Osteoblast (primary cell): ENCODE measurements around the gene KCNQ1. TPM values are rescaled to one million over a fixed set of nuclear protein-coding genes. Genes with fewer than 3 reads are reported as not detected.

Experiments
- DNase-seq: peaks from one replicate; pipeline ENCODE4 v3.0.0; 2011; ENCODE audit warnings: low spot score, mixed read lengths; ENCODE audit not compliant: insufficient read length; ENCODE audit errors: missing footprints
- H2AFZ ChIP-seq: 2 replicates; pipeline ENCODE4 v1.6.0; 2011; ENCODE audit warnings: mild to moderate bottlenecking, low read length
- H3K27ac ChIP-seq: 2 replicates; pipeline ENCODE4 v1.5.1; 2011; ENCODE audit warnings: mild to moderate bottlenecking, low read depth, low read length, moderate library complexity
- H3K27me3 ChIP-seq: 2 replicates; pipeline ENCODE4 v1.6.0; 2012; ENCODE audit warnings: mild to moderate bottlenecking, control low read depth, inconsistent platforms, low read length, moderate library complexity; ENCODE audit not compliant: insufficient read depth
- H3K36me3 ChIP-seq: 2 replicates; pipeline ENCODE4 v1.5.1; 2011; ENCODE audit warnings: mild to moderate bottlenecking, low read length, control low read depth, moderate library complexity; ENCODE audit not compliant: insufficient read depth
- H3K4me1 ChIP-seq: 2 replicates; pipeline ENCODE4 v1.5.1; 2011; ENCODE audit warnings: mild to moderate bottlenecking, low read length, control low read depth, moderate library complexity; ENCODE audit not compliant: insufficient read depth
- H3K4me2 ChIP-seq: 2 replicates; pipeline ENCODE4 v1.6.0; 2011; ENCODE audit warnings: mild to moderate bottlenecking, low read length; ENCODE audit not compliant: insufficient read depth
- H3K4me3 ChIP-seq: fragments of 200-600 bp; sonication (generic); 3 replicates; pipeline ENCODE4 v1.5.1; 2012; ENCODE audit warnings: mild to moderate bottlenecking, low read length, inconsistent platforms; ENCODE audit not compliant: insufficient read depth
- H3K79me2 ChIP-seq: 2 replicates; pipeline ENCODE4 v1.6.0; 2012; ENCODE audit warnings: mild to moderate bottlenecking, low read length, control low read depth, inconsistent platforms; ENCODE audit not compliant: insufficient read depth
- H3K9me3 ChIP-seq: 2 replicates; pipeline ENCODE4 v1.5.1; 2011; ENCODE audit warnings: low read depth, low read length, control low read depth
- H4K20me1 ChIP-seq: 2 replicates; pipeline ENCODE4 v1.6.0; 2012; ENCODE audit warnings: mild to moderate bottlenecking, low read length, control low read depth; ENCODE audit not compliant: insufficient read depth
- total RNA-seq: library from RNA; depleted of rRNA; stranded (reverse); fragments of >200 nt; gene quantifications from 2 replicates; pipeline ENCODE4 v1.2.3, GENCODE V29; 2012
- TF ChIP-seq, protein P1 (sequence below): IDR thresholded peaks from 2 replicates; pipeline ENCODE4 v1.5.1; 2011; ENCODE audit warnings: mild to moderate bottlenecking, low read depth, low read length, moderate library complexity; ENCODE audit errors: extremely low read depth

The KCNQ1 gene
- total RNA-seq, 1 donor, result not detected

GRCh38 chr11:2701898-2702434, 257.2 kb downstream of the KCNQ1 start:
- H3K4me1 ChIP-seq, result peaks cover 3% of the 10 kb centered on the region
- TF ChIP-seq, protein P1, sequence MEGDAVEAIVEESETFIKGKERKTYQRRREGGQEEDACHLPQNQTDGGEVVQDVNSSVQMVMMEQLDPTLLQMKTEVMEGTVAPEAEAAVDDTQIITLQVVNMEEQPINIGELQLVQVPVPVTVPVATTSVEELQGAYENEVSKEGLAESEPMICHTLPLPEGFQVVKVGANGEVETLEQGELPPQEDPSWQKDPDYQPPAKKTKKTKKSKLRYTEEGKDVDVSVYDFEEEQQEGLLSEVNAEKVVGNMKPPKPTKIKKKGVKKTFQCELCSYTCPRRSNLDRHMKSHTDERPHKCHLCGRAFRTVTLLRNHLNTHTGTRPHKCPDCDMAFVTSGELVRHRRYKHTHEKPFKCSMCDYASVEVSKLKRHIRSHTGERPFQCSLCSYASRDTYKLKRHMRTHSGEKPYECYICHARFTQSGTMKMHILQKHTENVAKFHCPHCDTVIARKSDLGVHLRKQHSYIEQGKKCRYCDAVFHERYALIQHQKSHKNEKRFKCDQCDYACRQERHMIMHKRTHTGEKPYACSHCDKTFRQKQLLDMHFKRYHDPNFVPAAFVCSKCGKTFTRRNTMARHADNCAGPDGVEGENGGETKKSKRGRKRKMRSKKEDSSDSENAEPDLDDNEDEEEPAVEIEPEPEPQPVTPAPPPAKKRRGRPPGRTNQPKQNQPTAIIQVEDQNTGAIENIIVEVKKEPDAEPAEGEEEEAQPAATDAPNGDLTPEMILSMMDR, result no peak
- no peak overlapping the region for H2AFZ ChIP-seq
- H3K27ac ChIP-seq, result no peak overlapping the region
- H3K36me3 ChIP-seq, result no peaks in the 10 kb centered on the region
- peak; percentile 81 for DNase-seq
- H3K79me2 ChIP-seq, result peaks cover 28% of the 10 kb centered on the region
- peaks cover 21% of the 10 kb centered on the region for H4K20me1 ChIP-seq
- H3K4me2 ChIP-seq, result no peak overlapping the region
- H3K9me3 ChIP-seq, result no peaks in the 10 kb centered on the region
- H3K27me3 ChIP-seq, result peaks cover 3% of the 10 kb centered on the region
- no peak overlapping the region for H3K4me3 ChIP-seq

DNA sequence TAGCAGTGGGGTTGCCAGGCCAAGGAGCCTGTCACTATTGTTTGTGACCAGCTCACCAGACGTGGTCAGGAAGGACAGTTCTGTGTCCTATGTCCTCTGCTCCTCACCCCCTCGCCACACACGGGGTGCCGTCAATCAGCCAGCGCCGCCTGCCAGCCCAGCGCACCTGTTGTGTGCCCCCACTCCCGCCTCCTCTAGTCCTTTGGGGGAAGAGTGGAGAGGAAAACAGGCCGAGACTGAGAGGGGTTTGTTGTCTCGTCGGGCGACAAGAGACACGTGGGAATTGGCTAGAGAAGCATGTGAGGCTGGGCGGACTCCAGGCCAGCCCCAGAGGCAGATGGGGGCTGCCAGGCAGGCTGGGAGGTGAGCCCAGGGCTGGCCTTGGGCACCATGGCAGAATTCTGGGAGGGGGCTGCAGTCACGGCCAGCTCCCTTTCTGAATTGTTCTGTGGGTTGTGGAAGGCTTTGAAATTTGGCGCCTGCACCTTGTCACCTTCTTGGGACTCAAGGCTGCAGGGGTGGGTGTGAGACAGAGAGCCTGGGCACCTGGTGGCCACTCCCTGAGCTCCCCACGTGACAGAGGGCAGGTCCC, 258.1 kb downstream of the KCNQ1 start:
- Histone ChIP-seq H3K4me1 (no peaks in the 10 kb centered on the region), H2AFZ (no peak overlapping the region), H3K36me3 (no peaks in the 10 kb centered on the region), H4K20me1 (peaks cover 12% of the 10 kb centered on the region), H3K27me3 (peaks cover 7% of the 10 kb centered on the region), H3K9me3 (no peaks in the 10 kb centered on the region), H3K4me3 (no peak overlapping the region), H3K79me2 (peaks cover 19% of the 10 kb centered on the region), H3K27ac (no peak overlapping the region), H3K4me2 (no peak overlapping the region)
- TF ChIP-seq, protein P1, result no peak
- DNase-seq, result peak; percentile 84

DNA sequence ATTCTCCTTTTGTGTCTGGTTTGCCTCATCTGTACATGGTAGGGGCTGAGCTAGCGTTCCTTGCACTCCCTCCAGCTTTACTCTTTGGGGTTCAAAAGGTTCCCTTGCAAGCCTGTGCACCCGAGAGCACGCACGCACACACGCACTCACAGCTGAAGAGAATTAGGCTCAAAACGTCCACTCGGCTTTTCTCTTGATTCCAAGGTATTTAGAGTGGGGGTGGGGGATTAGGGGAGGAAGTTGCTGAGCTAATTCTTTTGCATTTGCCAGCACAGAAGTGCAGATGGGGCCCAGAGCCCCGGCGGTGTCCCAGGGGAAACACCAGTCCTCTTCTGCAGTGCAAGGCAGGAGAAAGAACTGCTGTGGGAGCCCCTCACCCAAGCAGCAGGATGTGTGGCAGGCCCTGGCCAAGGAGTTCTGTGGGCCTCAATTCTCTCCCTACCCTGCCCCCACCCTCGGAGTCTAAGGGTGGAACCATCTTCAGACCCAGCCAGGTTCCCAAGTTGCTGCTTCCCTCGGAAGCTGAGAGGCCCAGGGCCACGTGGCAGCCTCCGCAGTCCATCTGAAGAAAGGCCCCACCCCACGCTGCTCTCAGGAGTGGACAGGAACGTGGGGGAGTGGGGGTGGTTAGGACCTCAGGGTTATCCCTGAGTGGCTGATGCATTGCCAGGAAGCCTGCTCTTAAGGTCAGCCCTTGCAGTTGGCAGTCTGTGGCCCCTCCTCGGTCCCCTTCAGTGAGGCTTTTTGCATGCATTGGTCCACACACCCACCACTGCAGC, 258.7 kb downstream of the KCNQ1 start:
- no peak for DNase-seq
- Histone ChIP-seq H4K20me1 (peaks cover 7% of the 10 kb centered on the region), H3K27ac (no peak overlapping the region), H3K27me3 (peaks cover 12% of the 10 kb centered on the region), H2AFZ (no peak overlapping the region), H3K4me3 (no peak overlapping the region), H3K79me2 (peaks cover 12% of the 10 kb centered on the region), H3K9me3 (no peaks in the 10 kb centered on the region), H3K4me1 (no peaks in the 10 kb centered on the region), H3K36me3 (no peaks in the 10 kb centered on the region), H3K4me2 (no peak overlapping the region)
- TF ChIP-seq, protein P1, result no peak

DNA sequence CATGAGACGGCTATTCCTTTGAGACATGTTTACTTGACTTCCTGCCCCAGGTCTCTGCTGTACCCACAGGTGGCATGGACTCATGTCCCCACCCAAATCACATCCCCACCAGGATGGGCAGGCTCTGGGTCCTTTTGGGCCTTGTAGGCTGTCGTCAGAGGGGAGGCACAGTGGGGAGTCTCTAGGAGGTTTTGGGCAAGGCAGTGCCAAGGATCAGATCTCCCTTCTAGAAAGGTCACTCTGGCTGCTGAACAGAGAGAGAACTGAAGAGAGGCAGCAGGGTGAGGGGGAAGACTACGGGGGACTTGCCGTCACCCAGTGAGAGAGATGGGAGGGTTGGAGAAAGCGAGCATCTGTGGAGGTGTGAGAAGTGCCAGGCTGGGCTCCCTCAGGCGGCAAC, 259.5 kb downstream of the KCNQ1 start:
- H3K4me2 ChIP-seq, result no peak overlapping the region
- DNase-seq, result no peak
- peaks cover 18% of the 10 kb centered on the region for H3K27me3 ChIP-seq
- H3K36me3 ChIP-seq, result no peaks in the 10 kb centered on the region
- TF ChIP-seq, protein P1, result no peak
- H3K27ac ChIP-seq, result no peak overlapping the region
- no peak overlapping the region for H3K4me3 ChIP-seq
- H3K4me1 ChIP-seq, result no peaks in the 10 kb centered on the region
- H2AFZ ChIP-seq, result no peak overlapping the region
- H4K20me1 ChIP-seq, result no peaks in the 10 kb centered on the region
- peaks cover 4% of the 10 kb centered on the region for H3K79me2 ChIP-seq
- H3K9me3 ChIP-seq, result no peaks in the 10 kb centered on the region
